Keratinocyte (primary cell): ENCODE data around the gene MTNR1B. TPM values are rescaled to one million over a fixed set of nuclear protein-coding genes. Genes with fewer than 3 reads are reported as not detected.

Experiments used
- DNase-seq: peaks from one replicate; pipeline ENCODE4 v3.0.0-alpha.2; 2011; ENCODE audit warnings: low read depth, missing footprints, low spot score
- FAIRE-seq: peaks from 2 replicates; lab custom pipeline; 2011; peaks lifted over from hg19 to GRCh38; lab: Jason Lieb, UNC
- H2AFZ ChIP-seq: 2 replicates; pipeline ENCODE4 v1.6.0; 2012; ENCODE audit warnings: low read length, control low read depth, inconsistent platforms; ENCODE audit not compliant: control insufficient read depth
- H3K27ac ChIP-seq: 2 replicates; pipeline ENCODE4 v1.5.1; 2011; ENCODE audit warnings: low read length; ENCODE audit not compliant: control insufficient read depth, insufficient read depth
- H3K27me3 ChIP-seq: 3 replicates; pipeline ENCODE4 v1.6.0; 2011; ENCODE audit warnings: low read length; ENCODE audit not compliant: control insufficient read depth, insufficient read depth; ENCODE audit errors: extremely low read depth
- H3K36me3 ChIP-seq, 2 experiments: 2 replicates in 1 of 2; 3 replicates in 1 of 2; pipeline ENCODE4 v1.5.1; 2011; ENCODE audit warnings: low read length in 2 of 2, mild to moderate bottlenecking in 1 of 2; ENCODE audit not compliant: control insufficient read depth in 2 of 2, insufficient read depth in 2 of 2; ENCODE audit errors: extremely low read depth in 1 of 2
- H3K4me1 ChIP-seq: 3 replicates; pipeline ENCODE4 v1.5.1; 2011; ENCODE audit warnings: low read length; ENCODE audit not compliant: control insufficient read depth, insufficient read depth; ENCODE audit errors: extremely low read depth
- H3K4me2 ChIP-seq: 3 replicates; pipeline ENCODE4 v1.6.0; 2011; ENCODE audit warnings: low read depth, low read length; ENCODE audit not compliant: control insufficient read depth, insufficient read depth; ENCODE audit errors: extremely low read depth
- H3K4me3 ChIP-seq, 3 experiments: fragments of 200-600 bp in 1 of 3; sonication (generic) in 1 of 3; 2 replicates in 2 of 3; 3 replicates in 1 of 3; pipeline ENCODE4 v1.5.1; 2011 to 2016; ENCODE audit warnings: low read length in 3 of 3, mild to moderate bottlenecking in 3 of 3, control low read depth in 2 of 3, inconsistent platforms in 1 of 3, low read depth in 1 of 3, mixed read lengths in 1 of 3, mixed run types in 1 of 3, moderate library complexity in 1 of 3; ENCODE audit not compliant: control insufficient read depth in 2 of 3, insufficient read depth in 2 of 3; ENCODE audit errors: extremely low read depth in 1 of 3
- H3K79me2 ChIP-seq: 2 replicates; pipeline ENCODE4 v1.6.0; 2012; ENCODE audit warnings: low read length; ENCODE audit not compliant: control insufficient read depth, insufficient read depth
- H3K9ac ChIP-seq: 3 replicates; pipeline ENCODE4 v1.6.0; 2011; ENCODE audit warnings: low read length; ENCODE audit not compliant: control insufficient read depth, insufficient read depth; ENCODE audit errors: extremely low read depth
- H3K9me1 ChIP-seq: 3 replicates; pipeline ENCODE4 v1.6.0; 2011; ENCODE audit warnings: low read length; ENCODE audit not compliant: control insufficient read depth, insufficient read depth; ENCODE audit errors: extremely low read depth
- H3K9me3 ChIP-seq: 2 replicates; pipeline ENCODE4 v1.5.1; 2012; ENCODE audit warnings: low read depth, low read length; ENCODE audit not compliant: control insufficient read depth
- H4K20me1 ChIP-seq: 3 replicates; pipeline ENCODE4 v1.6.0; 2011; ENCODE audit warnings: low read length; ENCODE audit not compliant: control insufficient read depth, insufficient read depth; ENCODE audit errors: extremely low read depth
- CTCF ChIP-seq, 3 experiments: IDR thresholded peaks in 1 of 3; conservative IDR thresholded peaks in 1 of 3; optimal IDR thresholded peaks in 1 of 3; 2 replicates in 2 of 3; 3 replicates in 1 of 3; pipeline versions ENCODE3 to v1.5.1; 2011; ENCODE audit warnings: low read length in 3 of 3, mild to moderate bottlenecking in 3 of 3, moderate library complexity in 2 of 3, control low read depth in 1 of 3, inconsistent platforms in 1 of 3; ENCODE audit not compliant: insufficient read depth in 2 of 3; ENCODE audit errors: extremely low read depth in 1 of 3
- EZH2 ChIP-seq: IDR thresholded peaks from one replicate; pipeline ENCODE4 v1.6.1; 2012; ENCODE audit warnings: inconsistent platforms, mild to moderate bottlenecking, low read length, moderate library complexity
- dilution Hi-C: fragments of 300-500 bp; cut with MboI; formaldehyde crosslinking; loops from one replicate; pipeline ENCODE4 v1.7.0; 2020; ENCODE audit warnings: low sequenced_read_pairs; ENCODE audit not compliant: extremely low pct_ligation_motif_present
- polyA plus RNA-seq, 5 experiments: library from polyadenylated mRNA; depleted of rRNA in 3 of 5; stranded (reverse) in 3 of 5; stranded (forward) in 1 of 5; unstranded in 1 of 5; fragments of >200 nt; gene quantifications; 1 replicate in 1 of 5; 2 replicates in 3 of 5; 3 replicates in 1 of 5; pipeline versions ENCODE4 v1.2.1 to v1.2.3, GENCODE V29; 2011 to 2012; ENCODE audit warnings: missing spikeins in 2 of 5, low read depth in 1 of 5, low replicate concordance in 1 of 5

MTNR1B gene
- polyA plus RNA-seq, 1 donor (not counting 4 experiments of a cell fraction or from before 2014, with no cell fraction given), result not detected

DNA sequence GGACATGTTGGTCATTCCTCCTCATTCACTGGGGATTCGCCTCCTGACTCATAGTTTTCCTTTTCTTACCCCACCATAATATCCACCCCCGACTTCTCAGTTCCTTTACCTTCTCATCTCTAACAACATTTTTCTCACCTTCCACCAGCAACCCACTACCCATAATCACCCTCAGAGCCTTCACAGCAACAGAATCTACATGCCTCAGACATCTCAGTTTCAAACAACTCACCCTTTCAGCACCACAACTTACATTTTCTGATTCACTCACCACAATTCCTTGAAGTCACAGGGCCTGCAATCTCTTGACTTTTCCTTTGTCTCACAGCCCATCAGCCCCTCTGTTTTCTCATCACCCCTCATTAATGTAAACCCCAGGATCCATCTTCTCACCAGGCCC lies 2.3 kb upstream of the MTNR1B start:
- no peak for TF ChIP-seq CTCF (optimal IDR thresholded peaks at IDR 0.05 in 1 of 3, IDR thresholded peaks at IDR 0.05 in 1 of 3, conservative IDR thresholded peaks at IDR 0.05 in 1 of 3; ENCODE audit: extremely low read depth in 1 of 3, insufficient read depth in 2 of 3, low read length in 3 of 3)
- no peak for TF ChIP-seq EZH2
- FAIRE-seq, result no peak
- no peaks in the 10 kb centered on the region for H3K9me3 ChIP-seq
- H3K9me1 ChIP-seq, result no peaks in the 10 kb centered on the region
- H3K27ac ChIP-seq, result no peak overlapping the region
- dilution Hi-C loops, result no loop called here
- no peak overlapping the region for H3K4me2 ChIP-seq
- no peaks in the 10 kb centered on the region for H3K4me1 ChIP-seq
- H2AFZ ChIP-seq, result no peak overlapping the region
- no peaks in the 10 kb centered on the region for H4K20me1 ChIP-seq
- peaks cover 28% of the 10 kb centered on the region for H3K27me3 ChIP-seq
- H3K9ac ChIP-seq, result no peak overlapping the region
- H3K79me2 ChIP-seq, result no peaks in the 10 kb centered on the region
- H3K36me3 ChIP-seq, result no peaks in the 10 kb centered on the region
- DNase-seq, result no peak
- no peak overlapping the region for H3K4me3 ChIP-seq

- no peak overlapping the region for H3K4me2 ChIP-seq
- FAIRE-seq (no peak), DNase-seq (no peak)
- H3K4me1 ChIP-seq, result no peaks in the 10 kb centered on the region
- no peaks in the 10 kb centered on the region for H4K20me1 ChIP-seq
- H3K4me3 ChIP-seq, result no peak overlapping the region
- H2AFZ ChIP-seq, result no peak overlapping the region
- no peaks in the 10 kb centered on the region for H3K9me3 ChIP-seq
- no peaks in the 10 kb centered on the region for H3K79me2 ChIP-seq
- no peak overlapping the region for H3K9ac ChIP-seq
- H3K27me3 ChIP-seq, result peaks cover 29% of the 10 kb centered on the region
- dilution Hi-C loops, result no loop called here
- no peak overlapping the region for H3K27ac ChIP-seq
- no peak for TF ChIP-seq EZH2
- TF ChIP-seq CTCF (optimal IDR thresholded peaks at IDR 0.05 in 1 of 3, IDR thresholded peaks at IDR 0.05 in 1 of 3, conservative IDR thresholded peaks at IDR 0.05 in 1 of 3; ENCODE audit: extremely low read depth in 1 of 3, insufficient read depth in 2 of 3, low read length in 3 of 3), result no peak
- H3K36me3 ChIP-seq, result no peaks in the 10 kb centered on the region
- no peaks in the 10 kb centered on the region for H3K9me1 ChIP-seq
Measured at GRCh38 chr11:92967867-92968266, 1.6 kb upstream of the MTNR1B start.
